Caco-2 (cell line): Measurements from ENCODE around the gene GOLT1A. TPM values are rescaled to one million over a fixed set of nuclear protein-coding genes. Genes with fewer than 3 reads are reported as not detected.

Experiments
- BruUV-seq: library from RNA; stranded (reverse); fragments of 400-500 nt; replicated peaks from 2 replicates; lab custom pipeline; 2021; lab: Mats Ljungman, UMichigan
- CTCF ChIA-PET: fragments of 300-600 bp; sonication (Branson Sonifier 250); formaldehyde crosslinking; loops from one replicate; lab custom pipeline; 2022; ENCODE audit warnings: antibody characterized with exemption; lab: Charles Lee
- POLR2A ChIA-PET: fragments of 300-600 bp; sonication (Branson Sonifier 250); formaldehyde crosslinking; loops from one replicate; lab custom pipeline; 2022; ENCODE audit warnings: antibody characterized with exemption; lab: Charles Lee
- DNase-seq, 2 experiments: peaks; one replicate each; pipeline versions ENCODE4 v3.0.0 to v3.0.0-alpha.2; 2020 to 2022
- H3K27me3 ChIP-seq: replicated peaks from 2 replicates; pipeline ENCODE4 v1.6.0; 2011; ENCODE audit warnings: low read length; ENCODE audit not compliant: control insufficient read depth, insufficient read depth
- H3K36me3 ChIP-seq: 2 replicates; pipeline ENCODE4 v1.5.1; 2011; ENCODE audit warnings: low read length; ENCODE audit not compliant: control insufficient read depth, insufficient read depth
- H3K4me1 ChIP-seq: fragments of 250-450 bp; sonication (Bioruptor Pico); 2 replicates; pipeline ENCODE4 v1.5.1; 2020; ENCODE audit warnings: mild to moderate bottlenecking
- H3K4me3 ChIP-seq: 2 replicates; pipeline ENCODE4 v1.5.1; 2011; ENCODE audit warnings: low read depth, mild to moderate bottlenecking, control low read depth, low read length
- H3K9me3 ChIP-seq: fragments of 250-450 bp; sonication (Bioruptor Pico); 2 replicates; pipeline ENCODE4 v1.5.1; 2020; ENCODE audit warnings: mild to moderate bottlenecking, moderate library complexity
- H3K27ac Mint-ChIP-seq: one replicate; pipeline ENCODE4 v1.8.0; 2022; ENCODE audit warnings: mixed read lengths; ENCODE audit not compliant: unreplicated experiment
- H3K27me3 Mint-ChIP-seq: one replicate; pipeline ENCODE4 v1.8.0; 2022; ENCODE audit warnings: mixed read lengths; ENCODE audit not compliant: insufficient read depth, unreplicated experiment
- H3K36me3 Mint-ChIP-seq: one replicate; pipeline ENCODE4 v1.8.0; 2022; ENCODE audit warnings: mild to moderate bottlenecking, mixed read lengths; ENCODE audit not compliant: insufficient read depth, unreplicated experiment
- H3K4me1 Mint-ChIP-seq: one replicate; pipeline ENCODE4 v1.8.0; 2022; ENCODE audit warnings: low read depth, mixed read lengths; ENCODE audit not compliant: unreplicated experiment
- H3K4me3 Mint-ChIP-seq: one replicate; pipeline ENCODE4 v1.8.0; 2022; ENCODE audit warnings: mild to moderate bottlenecking, moderate library complexity, mixed read lengths; ENCODE audit not compliant: unreplicated experiment
- H3K9me3 Mint-ChIP-seq: one replicate; pipeline ENCODE4 v1.8.0; 2022; ENCODE audit warnings: mixed read lengths; ENCODE audit not compliant: unreplicated experiment
- CTCF ChIP-seq, 2 experiments: fragments of 200-600 bp in 1 of 2; IDR thresholded peaks; 1 replicate in 1 of 2; 2 replicates in 1 of 2; pipeline versions ENCODE4 v1.5.1 to v1.8.0; 2011 to 2022; ENCODE audit warnings: antibody characterized with exemption in 1 of 2, control low read depth in 1 of 2, inconsistent platforms in 1 of 2, low read depth in 1 of 2, low read length in 1 of 2, mild to moderate bottlenecking in 1 of 2, moderate library complexity in 1 of 2; ENCODE audit not compliant: insufficient read depth in 1 of 2, severe bottlenecking in 1 of 2, unreplicated experiment in 1 of 2
- intact Hi-C: fragments of 100-400 bp; cut with micrococcal nuclease; formaldehyde crosslinking; loops from one replicate; pipeline ENCODE4 v1.10.0; 2022; ENCODE audit not compliant: unreplicated experiment
- total RNA-seq: library from RNA; stranded (reverse); gene quantifications from 2 replicates; pipeline ENCODE4 v1.2.3, GENCODE V29; 2022

The GOLT1A gene
- total RNA-seq, 1 experiment from 2014 or later: 25.9 TPM

GRCh38 chr1:204153667-204154066 lies 60.1 kb downstream of the GOLT1A start:
- CTCF ChIA-PET: no interaction called here
- no peak for TF ChIP-seq CTCF (IDR thresholded peaks at IDR 0.05; ENCODE audit: insufficient read depth in 1 of 2, low read depth in 1 of 2, low read length in 1 of 2, severe bottlenecking in 1 of 2, unreplicated experiment in 1 of 2)
- H3K27me3 Mint-ChIP-seq: no peaks in the 10 kb centered on the region

GRCh38 chr1:204152310-204153044 lies 61.3 kb downstream of the GOLT1A start:
- Mint-ChIP-seq H3K4me1 (no peaks in the 10 kb centered on the region), H3K27ac (no peak overlapping the region), H3K27me3 (no peaks in the 10 kb centered on the region), H3K9me3 (no peaks in the 10 kb centered on the region), H3K4me3 (peak overlapping the region; percentile 71), H3K36me3 (no peaks in the 10 kb centered on the region)
- H3K4me3 ChIP-seq: peak overlapping the region; percentile 59
- TF ChIP-seq CTCF (IDR thresholded peaks at IDR 0.05; ENCODE audit: insufficient read depth in 1 of 2, low read depth in 1 of 2, low read length in 1 of 2, severe bottlenecking in 1 of 2, unreplicated experiment in 1 of 2): no peak
- no peak for DNase-seq
- intact Hi-C loops: no loop called here
- H3K4me1 ChIP-seq: peaks cover 6% of the 10 kb centered on the region
- ChIA-PET POLR2A (interaction anchor here (0.6 to 1.5 kb wide), 2 partner anchors 11 to 62 kb away, joined by 3 to 5 read pairs; partner anchors contain the start of gene GOLT1A), CTCF (interaction anchor here (0.6 to 1.1 kb wide), 4 partner anchors 10 to 294 kb away, joined by 3 to 13 read pairs (median 8); partner anchors contain the start of gene GOLT1A)
- no peaks in the 10 kb centered on the region for H3K9me3 ChIP-seq
- no peaks in the 10 kb centered on the region for H3K27me3 ChIP-seq
- BruUV-seq: no TSS peak
- H3K36me3 ChIP-seq: no peaks in the 10 kb centered on the region; the same call in 1 of the 2 replicates

More at GRCh38 chr1:204153667-204154066, 60.1 kb downstream of the GOLT1A start:
- Mint-ChIP-seq H3K9me3 (no peaks in the 10 kb centered on the region), H3K4me1 (no peaks in the 10 kb centered on the region), H3K36me3 (no peaks in the 10 kb centered on the region), H3K27ac (no peak overlapping the region), H3K4me3 (no peak overlapping the region)
- Histone ChIP-seq H3K4me3 (no peak overlapping the region), H3K9me3 (no peaks in the 10 kb centered on the region), H3K36me3 (no peaks in the 10 kb centered on the region), H3K4me1 (peaks cover 6% of the 10 kb centered on the region), H3K27me3 (no peaks in the 10 kb centered on the region)
- no TSS peak for BruUV-seq
- POLR2A ChIA-PET: no interaction called here
- intact Hi-C loops: no loop called here
- no peak for DNase-seq

GRCh38 chr1:204151552-204152309 lies 62.1 kb downstream of the GOLT1A start, which contains the start of gene ETNK2:
Gene ETNK2, minus strand, starts transcription at chr1:204152044. Its CDS starts 192 bp downstream, at chr1:204151852.
- no peak for TF ChIP-seq CTCF (IDR thresholded peaks at IDR 0.05; ENCODE audit: insufficient read depth in 1 of 2, low read depth in 1 of 2, low read length in 1 of 2, severe bottlenecking in 1 of 2, unreplicated experiment in 1 of 2)
- no TSS peak for BruUV-seq
- intact Hi-C loops: no loop called here
- peak; percentile 76 to 84 for DNase-seq
- no peaks in the 10 kb centered on the region for H3K4me1 Mint-ChIP-seq
- Histone ChIP-seq H3K4me1 (peaks cover 6% of the 10 kb centered on the region), H3K4me3 (peak within 1 kb of the TSS; percentile 59), H3K9me3 (no peaks in the 10 kb centered on the region), H3K27me3 (no peaks in the 10 kb centered on the region), H3K36me3 (no peaks in the 10 kb centered on the region; the same call in 1 of the 2 replicates)
- no peak within 1 kb of the TSS for H3K27ac Mint-ChIP-seq
- H3K9me3 Mint-ChIP-seq: no peaks in the 10 kb centered on the region
- H3K36me3 Mint-ChIP-seq: no peaks in the 10 kb centered on the region
- no peaks in the 10 kb centered on the region for H3K27me3 Mint-ChIP-seq
- ChIA-PET CTCF (interaction anchor here (0.6 to 1.1 kb wide), 5 partner anchors 11 to 293 kb away, joined by 3 to 13 read pairs (median 3); partner anchors contain the start of gene GOLT1A), POLR2A (interaction anchor here (0.6 to 1.5 kb wide), 2 partner anchors 10 to 62 kb away, joined by 3 to 5 read pairs; partner anchors contain the start of gene GOLT1A)
- peak within 1 kb of the TSS; percentile 71 for H3K4me3 Mint-ChIP-seq
